Adrenal gland (tissue), 12 donors: Measurements from ENCODE around the gene STOML1. TPM values are rescaled to one million over a fixed set of nuclear protein-coding genes. Genes with fewer than 3 reads are reported as not detected.
A peak's percentile ranks its signal among the peaks of the same experiment; 100 is the strongest.

Experiments
- DNase-seq, 7 donors: peaks; one replicate each; pipeline ENCODE4 v3.0.0-alpha.2; 2019 to 2020
- H3K27ac ChIP-seq, 5 donors: fragments of 200-600 bp; sonication (generic) in 4 of 5; 1 replicate in 3 of 5; 2 replicates in 2 of 5; pipeline versions ENCODE4 v1.5.1 to v1.8.0; 2016 to 2020; ENCODE audit warnings: mild to moderate bottlenecking in 1 of 5
- H3K27me3 ChIP-seq: fragments of 200-600 bp; 2 replicates; pipeline ENCODE4 v1.8.0; 2021
- H3K36me3 ChIP-seq, 2 donors: fragments of 200-600 bp; replicated peaks in 1 of 2; 1 replicate in 1 of 2; 2 replicates in 1 of 2; pipeline versions ENCODE4 v1.5.1 to v1.8.0; 2018 to 2022
- H3K4me1 ChIP-seq, 2 donors: fragments of 200-600 bp; replicated peaks in 1 of 2; 1 replicate in 1 of 2; 2 replicates in 1 of 2; pipeline versions ENCODE4 v1.5.1 to v1.8.0; 2018 to 2021
- H3K4me3 ChIP-seq, 4 donors: fragments of 200-600 bp; sonication (generic) in 3 of 4; one replicate each; pipeline ENCODE4 v1.5.1; 2016 to 2018
- H3K9me3 ChIP-seq, 3 donors: fragments of 200-600 bp; sonication (generic) in 1 of 3; replicated peaks in 1 of 3; 1 replicate in 2 of 3; 2 replicates in 1 of 3; pipeline versions ENCODE4 v1.5.1 to v1.8.0; 2016 to 2021
- CTCF ChIP-seq, 6 experiments: fragments of 450-650 bp in 4 of 6; fragments of 200-600 bp in 2 of 6; sonication (generic) in 1 of 6; IDR thresholded peaks; 1 replicate in 5 of 6; 2 replicates in 1 of 6; pipeline versions ENCODE4 v1.5.1 to v1.8.0; 2016 to 2021; ENCODE audit warnings: antibody characterized with exemption in 6 of 6, mild to moderate bottlenecking in 2 of 6, moderate library complexity in 1 of 6
- POLR2A ChIP-seq, 2 donors: fragments of 450-650 bp; IDR thresholded peaks; one replicate each; pipeline ENCODE4 v1.6.1; 2017; ENCODE audit warnings: antibody characterized with exemption in 2 of 2, mild to moderate bottlenecking in 2 of 2, moderate library complexity in 1 of 2
- WGBS, 4 donors: extraction: QIAGEN DNeasy Blood & Tissue Kit in 2 of 4; methylation state at CpG; one replicate each; pipeline versions ENCODE4 v1.1.5 to v1.1.7; 2013 to 2017; 5-methylcytosine and 5-hydroxymethylcytosine counted together
- intact Hi-C, 2 donors: fragments of 100-400 bp; cut with DNase I; formaldehyde crosslinking; loops; one replicate each; pipeline versions ENCODE4 v1.14.1 to v1.15.0; 2022 to 2023
- polyA plus RNA-seq, 3 donors: library from polyadenylated mRNA; stranded (reverse); fragments of 200-250 nt in 2 of 3; fragments of 350-450 nt in 1 of 3; fragmentation: Illumina TruSeq in 1 of 3; extraction: RNeasy Lipid Tissue Mini Kit (QIAGEN cat#74804) in 1 of 3; gene quantifications; one replicate each; pipeline ENCODE4 v1.2.3, GENCODE V29; 2013 to 2014
- total RNA-seq, 9 donors: library from RNA; depleted of rRNA in 4 of 9; stranded (reverse); fragments of >200 nt in 4 of 9; fragments of 120-200 nt in 1 of 9; fragmentation: NEBNext Ultra II Directional in 1 of 9; extraction: Animal tissue kit (Norgen Biotek cat#: 25700) in 1 of 9; gene quantifications; one replicate each; pipeline versions ENCODE4 v1.1.0 to v1.2.4, GENCODE V29; 2013 to 2023
- donor health status: healthy with polysubstance abuse.
- donor health status: Bipolar disorder and iron deficiency.
- donor health status: DM: yes; HTN: yes; CAD: no.
- donor health status: DM: no; HTN: no; CAD: no.
- donor health status: DM: no; HTN: no; CAD: no.
- donor health status: DM: yes; HTN: yes; CAD: no.

Gene STOML1
- total and polyA plus RNA-seq, 12 donors, result 8.6 to 92.2 (median 29.6) TPM

GRCh38 chr15:73996939-73997338, 4.8 kb upstream of the STOML1 start:
- Histone ChIP-seq H3K27ac (peak overlapping the region; percentile 6 to 86 (median 40)), H3K36me3 (peaks cover 0 to 18% of the 10 kb centered on the region in 2 donors), H3K4me1 (peaks cover 17 to 78% of the 10 kb centered on the region in 2 donors), H3K27me3 (no peaks in the 10 kb centered on the region), H3K4me3 (peak overlapping the region in 1 of 4 donors; percentile 93), H3K9me3 (no peaks in the 10 kb centered on the region)
- TF ChIP-seq POLR2A (IDR thresholded peaks at IDR 0.05) (no peak), CTCF (IDR thresholded peaks at IDR 0.05) (no peak)
- intact Hi-C loops, result no loop called here
- peak in 2 of 7 donors; percentile 32 to 55 for DNase-seq
- 36 to 49% (median 38%) methylated on average over 5 of the region's 5 CpGs for WGBS, 4 donors

GRCh38 chr15:73996267-73996666, 4.2 kb upstream of the STOML1 start:
- intact Hi-C loops, result no loop called here
- H3K4me1 ChIP-seq, result peaks cover 23 to 83% of the 10 kb centered on the region in 2 donors
- H3K27ac ChIP-seq, result peak overlapping the region in 4 of 5 donors; percentile 25 to 98 (median 63)

GRCh38 chr15:73994912-73995622, 3.0 kb upstream of the STOML1 start:
- no peaks in the 10 kb centered on the region for H3K9me3 ChIP-seq
- H3K36me3 ChIP-seq, result peaks cover 0 to 18% of the 10 kb centered on the region in 2 donors
- H3K4me3 ChIP-seq, result peak overlapping the region; percentile 72 to 100 (median 93)
- no peaks in the 10 kb centered on the region for H3K27me3 ChIP-seq
- DNase-seq, result peak in 3 of 7 donors; percentile 42 to 71 (median 54)
- peaks cover 28 to 84% of the 10 kb centered on the region in 2 donors for H3K4me1 ChIP-seq
- 1% methylated on average over 17 to 18 of the region's 18 CpGs for WGBS, 4 donors
- H3K27ac ChIP-seq, result peak overlapping the region; percentile 86 to 98 (median 91)
- TF ChIP-seq CTCF (IDR thresholded peaks at IDR 0.05) (no peak), POLR2A (IDR thresholded peaks at IDR 0.05) (no peak)
- intact Hi-C loops, result no loop called here

More at GRCh38 chr15:73996267-73996666, 4.2 kb upstream of the STOML1 start:
- peak overlapping the region in 2 of 4 donors; percentile 93 for H3K4me3 ChIP-seq
- no peak for TF ChIP-seq CTCF (IDR thresholded peaks at IDR 0.05)
- TF ChIP-seq POLR2A (IDR thresholded peaks at IDR 0.05), result no peak
- H3K9me3 ChIP-seq, result no peaks in the 10 kb centered on the region
- peaks cover 0 to 18% of the 10 kb centered on the region in 2 donors for H3K36me3 ChIP-seq
- WGBS, 4 donors, result 56 to 64% (median 57%) methylated on average over 2 of the region's 2 CpGs
- DNase-seq, result peak in 1 of 7 donors; percentile 1
- H3K27me3 ChIP-seq, result no peaks in the 10 kb centered on the region

- Histone ChIP-seq H3K36me3 (peaks cover 0 to 18% of the 10 kb centered on the region in 2 donors), H3K9me3 (no peaks in the 10 kb centered on the region), H3K4me1 (peaks cover 34 to 84% of the 10 kb centered on the region in 2 donors), H3K27ac (peak within 1 kb of the TSS; percentile 86 to 98 (median 91)), H3K4me3 (peak within 1 kb of the TSS; percentile 72 to 100 (median 93)), H3K27me3 (no peaks in the 10 kb centered on the region)
- TF ChIP-seq POLR2A (IDR thresholded peaks at IDR 0.05), result peak; percentile 23 to 94
- TF ChIP-seq CTCF (IDR thresholded peaks at IDR 0.05), result no peak
- intact Hi-C loops, result no loop called here
- WGBS, 4 donors, result 0 to 2% (median 1%) methylated on average over 11 to 27 of the region's 27 CpGs
- DNase-seq, result peak; percentile 94 to 99 (median 98)
Observed at GRCh38 chr15:73994413-73994883, 2.4 kb upstream of the STOML1 start, which contains the start of gene PML. Gene PML, plus strand, starts transcription at chr15:73994716. Its CDS starts 97 bp downstream, at chr15:73994813.
